Progenitor cell of endocrine pancreas (in vitro differentiated cells): Measurements from ENCODE around the gene FANCL. TPM values are rescaled to one million over a fixed set of nuclear protein-coding genes. Genes with fewer than 3 reads are reported as not detected.

Source experiments
- DNase-seq: peaks from one replicate; pipeline ENCODE4 v3.0.0; 2021; ENCODE audit warnings: low spot score; ENCODE audit not compliant: unreplicated experiment
- H3K27ac Mint-ChIP-seq: 2 replicates; pipeline ENCODE4 v1.8.0; 2021; ENCODE audit warnings: mild to moderate bottlenecking, moderate library complexity, mixed read lengths
- H3K27me3 Mint-ChIP-seq: 2 replicates; pipeline ENCODE4 v1.8.0; 2021; ENCODE audit warnings: mixed read lengths
- H3K36me3 Mint-ChIP-seq: 2 replicates; pipeline ENCODE4 v1.8.0; 2022; ENCODE audit warnings: mixed read lengths; ENCODE audit not compliant: insufficient read depth
- H3K4me1 Mint-ChIP-seq: 2 replicates; pipeline ENCODE4 v1.8.0; 2021; ENCODE audit warnings: low read depth, mixed read lengths
- H3K4me3 Mint-ChIP-seq: 2 replicates; pipeline ENCODE4 v1.8.0; 2021; ENCODE audit warnings: low read depth, mild to moderate bottlenecking, moderate library complexity, mixed read lengths
- H3K9me3 Mint-ChIP-seq: 2 replicates; pipeline ENCODE4 v1.8.0; 2021; ENCODE audit warnings: low read depth, mixed read lengths
- total RNA-seq: library from RNA; stranded (reverse); gene quantifications from 2 replicates; pipeline ENCODE4 v1.2.1, GENCODE V29; 2021
- TF ChIP-seq, protein P1 (sequence below): fragments of 200-600 bp; sonication (generic); IDR thresholded peaks from one replicate; pipeline ENCODE4 v1.5.0; 2021; ENCODE audit warnings: antibody characterized with exemption, mild to moderate bottlenecking; ENCODE audit not compliant: unreplicated experiment

The FANCL gene
- total RNA-seq, 1 donor from 2014 or later = 40.0 TPM

DNA sequence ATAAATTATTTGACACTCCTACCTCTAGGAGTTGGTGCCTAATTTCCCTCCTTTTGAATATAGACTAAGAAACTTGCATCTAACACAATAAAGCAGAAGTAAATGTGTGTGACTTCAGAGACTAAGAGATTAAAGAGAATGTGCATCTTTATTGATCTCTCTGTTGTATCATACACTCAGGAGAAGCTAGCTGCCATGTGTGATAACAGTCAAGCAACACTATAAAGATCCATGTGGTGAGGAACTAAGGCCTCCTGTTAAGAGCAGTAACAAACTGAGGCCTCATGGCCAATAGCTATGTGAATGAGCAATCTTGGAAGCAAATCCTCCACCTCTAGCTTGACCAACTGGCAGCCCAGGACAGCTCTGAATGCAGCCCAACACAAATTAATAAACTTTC, 3.4 kb downstream of the FANCL start:
- Mint-ChIP-seq H3K36me3 (peaks cover 7% of the 10 kb centered on the region), H3K4me3 (no peak overlapping the region), H3K27me3 (peaks cover 6% of the 10 kb centered on the region), H3K9me3 (peaks cover 9% of the 10 kb centered on the region), H3K27ac (no peak overlapping the region), H3K4me1 (peaks cover 35% of the 10 kb centered on the region)
- DNase-seq = no peak
- TF ChIP-seq, protein P1, sequence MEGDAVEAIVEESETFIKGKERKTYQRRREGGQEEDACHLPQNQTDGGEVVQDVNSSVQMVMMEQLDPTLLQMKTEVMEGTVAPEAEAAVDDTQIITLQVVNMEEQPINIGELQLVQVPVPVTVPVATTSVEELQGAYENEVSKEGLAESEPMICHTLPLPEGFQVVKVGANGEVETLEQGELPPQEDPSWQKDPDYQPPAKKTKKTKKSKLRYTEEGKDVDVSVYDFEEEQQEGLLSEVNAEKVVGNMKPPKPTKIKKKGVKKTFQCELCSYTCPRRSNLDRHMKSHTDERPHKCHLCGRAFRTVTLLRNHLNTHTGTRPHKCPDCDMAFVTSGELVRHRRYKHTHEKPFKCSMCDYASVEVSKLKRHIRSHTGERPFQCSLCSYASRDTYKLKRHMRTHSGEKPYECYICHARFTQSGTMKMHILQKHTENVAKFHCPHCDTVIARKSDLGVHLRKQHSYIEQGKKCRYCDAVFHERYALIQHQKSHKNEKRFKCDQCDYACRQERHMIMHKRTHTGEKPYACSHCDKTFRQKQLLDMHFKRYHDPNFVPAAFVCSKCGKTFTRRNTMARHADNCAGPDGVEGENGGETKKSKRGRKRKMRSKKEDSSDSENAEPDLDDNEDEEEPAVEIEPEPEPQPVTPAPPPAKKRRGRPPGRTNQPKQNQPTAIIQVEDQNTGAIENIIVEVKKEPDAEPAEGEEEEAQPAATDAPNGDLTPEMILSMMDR = no peak

DNA sequence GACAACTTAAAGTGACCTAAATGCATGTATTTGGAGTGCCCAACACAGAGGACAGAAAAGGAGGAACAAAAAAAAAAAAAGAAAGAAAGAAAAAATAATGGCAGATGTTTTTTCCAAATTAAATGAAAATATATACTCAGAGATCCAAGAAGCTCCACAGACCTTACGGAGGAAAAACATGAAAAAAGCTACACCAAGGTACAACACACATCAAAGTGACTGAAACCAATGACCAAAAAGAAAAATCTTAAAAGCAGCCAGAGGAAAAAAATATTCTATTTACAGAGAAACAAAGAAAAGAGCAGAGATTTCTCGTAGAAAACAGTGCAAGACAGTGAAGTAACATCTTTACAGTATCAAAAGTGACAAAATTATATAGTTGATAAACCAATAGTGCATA, 5.1 kb downstream of the FANCL start:
- TF ChIP-seq, protein P1 = no peak

DNA sequence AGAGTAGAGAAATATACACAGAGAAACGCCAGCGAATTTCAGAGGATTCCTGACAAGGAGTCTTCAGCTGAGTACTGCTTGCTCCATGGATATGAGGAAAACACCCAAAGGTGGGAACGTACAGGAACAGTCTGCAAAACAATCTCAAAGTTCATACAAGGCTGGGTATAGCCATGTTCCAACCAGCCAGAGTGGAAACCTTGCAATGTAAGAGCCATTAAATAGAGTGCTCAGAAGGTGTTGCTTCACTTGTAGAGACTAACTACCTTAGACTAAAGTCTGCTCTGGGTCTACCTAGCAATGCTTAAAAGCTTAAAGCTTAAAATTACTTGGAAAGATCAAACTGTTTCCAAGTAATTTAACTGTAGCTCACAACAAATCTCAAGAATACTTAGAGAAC, 6.0 kb downstream of the FANCL start:
- Mint-ChIP-seq H3K4me1 (peaks cover 31% of the 10 kb centered on the region), H3K9me3 (peaks cover 6% of the 10 kb centered on the region), H3K27ac (no peak overlapping the region), H3K27me3 (no peaks in the 10 kb centered on the region), H3K36me3 (peaks cover 7% of the 10 kb centered on the region), H3K4me3 (no peak overlapping the region)
- TF ChIP-seq, protein P1 = no peak
- DNase-seq = no peak

More for the DNA sequence above, 5.1 kb downstream of the FANCL start:
- H3K27ac Mint-ChIP-seq = no peak overlapping the region
- no peak for DNase-seq
- peaks cover 7% of the 10 kb centered on the region for H3K36me3 Mint-ChIP-seq
- peaks cover 34% of the 10 kb centered on the region for H3K4me1 Mint-ChIP-seq
- H3K4me3 Mint-ChIP-seq = no peak overlapping the region
- no peaks in the 10 kb centered on the region for H3K27me3 Mint-ChIP-seq
- peaks cover 6% of the 10 kb centered on the region for H3K9me3 Mint-ChIP-seq

DNA sequence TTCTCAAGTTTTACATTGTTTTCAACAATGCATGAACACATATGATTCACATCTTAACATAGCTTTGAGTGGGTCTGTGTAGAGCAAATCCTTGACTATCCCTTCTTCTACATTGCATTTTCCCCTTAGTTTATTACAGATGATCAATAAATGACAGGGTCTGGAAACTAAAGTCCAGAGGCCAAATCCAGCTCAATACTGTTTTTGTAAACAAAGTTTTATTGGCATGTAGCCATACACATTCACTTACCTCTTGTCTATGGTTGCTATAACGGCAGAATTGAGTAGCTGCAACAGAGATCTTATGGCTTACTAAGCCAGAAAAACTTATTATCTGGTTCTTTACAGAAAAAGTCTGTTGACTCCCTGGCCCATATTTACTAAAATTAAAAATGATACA, 12.8 kb downstream of the FANCL start:
- no peaks in the 10 kb centered on the region for H3K9me3 Mint-ChIP-seq
- H3K4me1 Mint-ChIP-seq = peaks cover 14% of the 10 kb centered on the region
- TF ChIP-seq, protein P1 = no peak
- H3K4me3 Mint-ChIP-seq = no peak overlapping the region
- H3K36me3 Mint-ChIP-seq = peaks cover 10% of the 10 kb centered on the region
- no peaks in the 10 kb centered on the region for H3K27me3 Mint-ChIP-seq
- no peak for DNase-seq
- H3K27ac Mint-ChIP-seq = no peak overlapping the region

DNA sequence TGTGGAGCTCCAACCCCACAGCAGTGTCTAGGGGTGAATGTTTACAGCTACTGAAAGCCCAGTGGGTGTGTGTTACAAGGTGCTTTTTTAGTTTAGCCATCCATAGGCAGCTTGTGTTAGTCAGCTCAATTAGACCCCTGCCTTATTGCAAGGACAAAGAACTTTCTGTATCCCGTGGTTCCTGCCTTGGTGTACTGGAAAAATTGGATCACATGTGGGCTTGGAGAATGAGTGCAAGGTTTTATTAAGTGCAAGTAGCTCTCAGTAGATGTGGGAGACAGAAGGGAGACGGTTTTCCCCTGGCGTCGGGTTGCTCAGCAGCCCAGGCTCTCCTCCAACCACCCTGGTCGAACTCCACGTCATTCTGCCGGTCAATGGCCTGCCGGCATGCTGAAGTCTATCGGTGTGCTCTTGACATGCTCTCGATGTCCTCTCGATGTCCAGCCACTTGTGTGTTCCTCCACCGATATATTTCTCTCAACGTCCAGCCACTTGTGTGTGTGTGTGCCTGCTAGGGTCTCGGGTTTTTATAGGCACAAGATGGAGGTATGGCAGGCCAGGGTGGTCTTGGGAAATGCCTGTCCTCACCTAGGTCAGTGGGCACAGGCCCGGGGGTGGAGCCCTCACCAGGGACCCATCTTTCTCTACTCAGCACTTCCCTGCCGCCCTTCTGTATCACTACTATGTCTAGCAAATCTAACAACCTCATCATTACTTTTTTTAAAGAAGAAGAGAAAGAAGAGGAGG, 13.8 kb downstream of the FANCL start:
- Mint-ChIP-seq H3K27ac (no peak overlapping the region), H3K4me3 (no peak overlapping the region), H3K27me3 (no peaks in the 10 kb centered on the region), H3K36me3 (peaks cover 10% of the 10 kb centered on the region), H3K9me3 (no peaks in the 10 kb centered on the region), H3K4me1 (peaks cover 8% of the 10 kb centered on the region)
- DNase-seq = no peak
- TF ChIP-seq, protein P1 = no peak
